A673 (cell line): ENCODE measurements around the gene PPP1R1C. TPM values are rescaled to one million over a fixed set of nuclear protein-coding genes. Genes with fewer than 3 reads are reported as not detected.

Source experiments
- BruUV-seq: library from RNA; stranded (reverse); fragments of 400-500 nt; replicated peaks from 2 replicates; lab custom pipeline; 2021; lab: Mats Ljungman, UMichigan
- CTCF ChIA-PET: fragments of 300-600 bp; sonication (Branson Sonifier 250); formaldehyde crosslinking; loops from one replicate; lab custom pipeline; 2022; ENCODE audit warnings: antibody characterized with exemption; lab: Charles Lee
- POLR2A ChIA-PET: fragments of 300-600 bp; sonication (Branson Sonifier 250); formaldehyde crosslinking; loops from one replicate; lab custom pipeline; 2022; ENCODE audit warnings: antibody characterized with exemption; ENCODE audit not compliant: low non-redundant PET; lab: Charles Lee
- DNase-seq: peaks from one replicate; pipeline ENCODE4 v3.0.0-alpha.2; 2015; ENCODE audit warnings: low spot score
- H3K27ac ChIP-seq: fragments of 200-600 bp; sonication (generic); 2 replicates; pipeline ENCODE4 v1.5.1; 2016; ENCODE audit warnings: mixed run types, low read depth, mild to moderate bottlenecking, mixed read lengths, antibody characterized with exemption, low read length; ENCODE audit not compliant: poor library complexity, severe bottlenecking
- H3K27me3 ChIP-seq: fragments of 200-600 bp; sonication (generic); replicated peaks from 2 replicates; pipeline ENCODE4 v1.6.1; 2017; ENCODE audit warnings: mixed run types, low read depth, mild to moderate bottlenecking, mixed read lengths, antibody characterized with exemption, low read length; ENCODE audit not compliant: insufficient read depth, poor library complexity
- H3K36me3 ChIP-seq: fragments of 200-600 bp; sonication (generic); 2 replicates; pipeline ENCODE4 v1.6.1; 2016; ENCODE audit warnings: mixed run types, mild to moderate bottlenecking, mixed read lengths, antibody characterized with exemption, low read length; ENCODE audit not compliant: insufficient read depth, poor library complexity, severe bottlenecking
- H3K4me1 ChIP-seq: fragments of 200-600 bp; sonication (generic); 2 replicates; pipeline ENCODE4 v1.6.1; 2017; ENCODE audit warnings: mixed run types, mild to moderate bottlenecking, mixed read lengths, antibody characterized with exemption, low read length; ENCODE audit not compliant: insufficient read depth, poor library complexity, severe bottlenecking
- H3K4me3 ChIP-seq: fragments of 200-600 bp; sonication (generic); 2 replicates; pipeline ENCODE4 v1.5.1; 2016; ENCODE audit warnings: low read depth, mixed run types, mild to moderate bottlenecking, mixed read lengths, low read length; ENCODE audit not compliant: poor library complexity, severe bottlenecking
- H3K9me3 ChIP-seq: fragments of 200-600 bp; sonication (generic); 2 replicates; pipeline ENCODE4 v1.6.1; 2016; ENCODE audit warnings: mixed run types, low read depth, mild to moderate bottlenecking, mixed read lengths, antibody characterized with exemption, low read length; ENCODE audit not compliant: poor library complexity, severe bottlenecking
- CTCF ChIP-seq: fragments of 300-800, 200-600 bp; sonication (generic); conservative IDR thresholded peaks from 2 replicates; pipeline ENCODE4 v1.5.1; 2017; ENCODE audit warnings: low read depth, mild to moderate bottlenecking, antibody characterized with exemption, low read length, moderate library complexity, mixed read lengths
- EZH2 ChIP-seq: fragments of 200-600 bp; sonication (generic); IDR thresholded peaks from 2 replicates; pipeline ENCODE4 v1.6.1; 2017; ENCODE audit warnings: borderline replicate concordance, low read depth, mild to moderate bottlenecking, mixed read lengths, antibody characterized with exemption, low read length; ENCODE audit not compliant: poor library complexity, severe bottlenecking
- intact Hi-C: fragments of 100-400 bp; cut with micrococcal nuclease; formaldehyde crosslinking; loops from one replicate; pipeline ENCODE4 v1.10.0; 2022; ENCODE audit not compliant: unreplicated experiment
- total RNA-seq: library from RNA; stranded (reverse); gene quantifications from 2 replicates; pipeline ENCODE4 v1.2.3, GENCODE V29; 2021

PPP1R1C gene
- total RNA-seq, 1 experiment from 2014 or later = 5.3 TPM

GRCh38 chr2:181947273-181947672 is 38.4 kb upstream of the PPP1R1C start:
- BruUV-seq = no TSS peak

GRCh38 chr2:181948227-181948626 is 37.4 kb upstream of the PPP1R1C start:
- H3K27ac ChIP-seq = no peak overlapping the region
- intact Hi-C loops = no loop called here
- H3K4me3 ChIP-seq = no peak overlapping the region
- ChIA-PET POLR2A (no interaction called here), CTCF (no interaction called here)
- no peak for DNase-seq
- H3K4me1 ChIP-seq = peaks cover 2% of the 10 kb centered on the region
- TF ChIP-seq CTCF = no peak
- no TSS peak for BruUV-seq
- no peaks in the 10 kb centered on the region for H3K36me3 ChIP-seq
- no peaks in the 10 kb centered on the region for H3K9me3 ChIP-seq
- no peaks in the 10 kb centered on the region for H3K27me3 ChIP-seq

More at GRCh38 chr2:181947273-181947672, 38.4 kb upstream of the PPP1R1C start:
- TF ChIP-seq EZH2 (no peak), CTCF (no peak)
- H3K4me3 ChIP-seq = no peak overlapping the region
- no peak overlapping the region for H3K27ac ChIP-seq
- no peaks in the 10 kb centered on the region for H3K27me3 ChIP-seq
- CTCF ChIA-PET = no interaction called here
- POLR2A ChIA-PET = no interaction called here
- no peak for DNase-seq
- no peaks in the 10 kb centered on the region for H3K4me1 ChIP-seq
- no peaks in the 10 kb centered on the region for H3K36me3 ChIP-seq
- intact Hi-C loops = no loop called here
- no peaks in the 10 kb centered on the region for H3K9me3 ChIP-seq

GRCh38 chr2:181949047-181949446 is 36.6 kb upstream of the PPP1R1C start:
- no peaks in the 10 kb centered on the region for H3K36me3 ChIP-seq
- TF ChIP-seq EZH2 (no peak), CTCF (no peak)
- ChIA-PET CTCF (no interaction called here), POLR2A (no interaction called here)
- intact Hi-C loops = no loop called here
- BruUV-seq = no TSS peak
- H3K4me3 ChIP-seq = no peak overlapping the region
- no peaks in the 10 kb centered on the region for H3K9me3 ChIP-seq
- peak; percentile 14 for DNase-seq
- no peak overlapping the region for H3K27ac ChIP-seq
- no peaks in the 10 kb centered on the region for H3K27me3 ChIP-seq
- peaks cover 3% of the 10 kb centered on the region for H3K4me1 ChIP-seq
